HFF-Myc (cell line): ENCODE results near the gene DLX1.

Source experiments
- DNase-seq: peaks from one replicate; pipeline ENCODE4 v3.0.0-alpha.2; 2011; ENCODE audit warnings: low read depth; ENCODE audit errors: extremely low read depth
- H3K4me3 ChIP-seq: replicated peaks from 2 replicates; pipeline ENCODE4 v1.5.1; 2011; ENCODE audit warnings: low read depth, mild to moderate bottlenecking, control low read depth, low read length
- TF ChIP-seq, protein P1 (sequence below): IDR thresholded peaks from 2 replicates; pipeline ENCODE4 v1.5.1; 2012; ENCODE audit warnings: mild to moderate bottlenecking, low read depth, low read length, control low read depth; ENCODE audit errors: missing control alignments

DLX1 gene

DNA sequence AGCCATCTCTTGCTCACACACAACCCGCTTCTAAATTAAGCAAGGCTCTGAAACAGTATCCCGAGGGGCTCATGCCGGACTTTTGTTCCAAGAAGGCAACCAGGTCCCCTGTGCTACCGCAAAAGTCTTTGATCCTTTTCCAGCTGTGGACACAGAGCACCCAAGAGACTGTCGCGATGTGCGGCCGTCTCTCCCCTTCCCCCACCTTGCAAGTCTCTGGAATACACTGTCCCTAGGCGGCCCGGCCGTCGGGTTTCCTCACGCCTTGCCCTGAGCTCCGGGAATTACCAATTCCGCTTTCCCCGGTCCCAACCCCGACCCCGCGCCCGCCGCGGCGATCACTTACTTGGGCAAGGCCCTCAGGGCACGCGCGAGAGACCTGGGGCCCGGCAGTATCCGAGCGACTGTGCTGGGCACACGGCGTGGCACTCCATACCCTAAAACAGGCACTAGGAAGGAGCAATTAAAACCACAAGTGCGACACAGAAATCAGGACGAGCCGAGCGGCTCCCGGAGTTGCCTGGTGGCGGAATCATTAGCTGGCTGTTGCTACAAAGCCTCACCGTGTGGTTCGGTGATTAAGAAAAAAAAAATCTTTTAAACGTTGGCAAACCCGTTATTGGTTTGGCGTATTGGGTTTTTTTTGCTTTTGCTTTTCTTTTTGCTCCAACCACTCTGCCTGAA lies 2.2 kb upstream of the DLX1 start:
- no peak for DNase-seq
- H3K4me3 ChIP-seq: peak overlapping the region; percentile 11; the same call in 1 of the 2 replicates
- TF ChIP-seq, protein P1, sequence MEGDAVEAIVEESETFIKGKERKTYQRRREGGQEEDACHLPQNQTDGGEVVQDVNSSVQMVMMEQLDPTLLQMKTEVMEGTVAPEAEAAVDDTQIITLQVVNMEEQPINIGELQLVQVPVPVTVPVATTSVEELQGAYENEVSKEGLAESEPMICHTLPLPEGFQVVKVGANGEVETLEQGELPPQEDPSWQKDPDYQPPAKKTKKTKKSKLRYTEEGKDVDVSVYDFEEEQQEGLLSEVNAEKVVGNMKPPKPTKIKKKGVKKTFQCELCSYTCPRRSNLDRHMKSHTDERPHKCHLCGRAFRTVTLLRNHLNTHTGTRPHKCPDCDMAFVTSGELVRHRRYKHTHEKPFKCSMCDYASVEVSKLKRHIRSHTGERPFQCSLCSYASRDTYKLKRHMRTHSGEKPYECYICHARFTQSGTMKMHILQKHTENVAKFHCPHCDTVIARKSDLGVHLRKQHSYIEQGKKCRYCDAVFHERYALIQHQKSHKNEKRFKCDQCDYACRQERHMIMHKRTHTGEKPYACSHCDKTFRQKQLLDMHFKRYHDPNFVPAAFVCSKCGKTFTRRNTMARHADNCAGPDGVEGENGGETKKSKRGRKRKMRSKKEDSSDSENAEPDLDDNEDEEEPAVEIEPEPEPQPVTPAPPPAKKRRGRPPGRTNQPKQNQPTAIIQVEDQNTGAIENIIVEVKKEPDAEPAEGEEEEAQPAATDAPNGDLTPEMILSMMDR: no peak

DNA sequence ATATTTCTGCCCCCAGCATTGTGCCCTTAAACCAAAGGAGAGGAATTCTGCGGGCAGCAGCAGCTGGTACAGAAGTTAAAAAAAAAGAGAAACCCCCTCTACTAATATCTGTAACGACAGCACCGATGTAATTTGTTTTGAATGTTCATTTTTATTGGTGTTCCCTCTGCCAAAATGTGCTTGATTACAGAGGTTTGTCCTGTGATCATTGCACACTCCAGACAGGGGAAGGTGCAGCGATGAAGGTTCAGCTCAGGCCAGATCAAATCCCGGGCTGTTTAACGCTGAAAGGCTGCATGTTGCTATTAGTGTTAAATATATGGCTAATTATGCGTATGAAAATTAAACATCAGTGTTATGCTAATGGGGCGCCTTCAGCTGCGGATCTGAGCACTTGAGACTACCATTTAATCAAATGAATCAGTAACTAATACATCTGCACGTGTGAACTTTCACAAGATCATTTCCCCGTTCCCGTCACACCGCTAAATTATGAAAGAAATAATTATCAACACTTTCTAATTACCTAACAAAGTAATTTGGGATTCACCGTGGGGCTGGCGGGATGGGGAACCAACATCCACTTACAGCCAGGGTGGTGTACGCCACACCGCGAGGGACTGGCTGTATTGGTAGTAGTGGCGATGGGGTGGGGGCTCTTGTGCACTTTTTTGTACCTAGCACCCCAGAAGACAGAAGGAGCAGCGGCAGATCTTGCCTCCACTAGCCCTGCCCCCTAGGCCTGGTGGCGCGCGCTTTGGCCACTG lies 1.5 kb upstream of the DLX1 start:
- TF ChIP-seq, protein P1: no peak
- peak overlapping the region; percentile 63 for H3K4me3 ChIP-seq
- no peak for DNase-seq

DNA sequence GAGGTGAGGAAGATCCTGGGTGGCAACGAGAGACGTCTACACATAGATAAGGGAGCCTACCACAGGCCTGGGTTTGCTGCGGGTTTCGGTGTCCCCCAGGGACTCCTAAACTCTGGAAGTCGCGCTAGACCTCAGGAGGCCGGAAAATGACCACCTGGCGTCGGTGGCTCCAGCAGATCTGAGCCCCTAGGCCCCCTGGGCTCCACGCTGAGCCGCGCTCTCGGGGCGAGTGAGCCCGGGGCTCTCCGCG lies 987 bp upstream of the DLX1 start:
- TF ChIP-seq, protein P1: no peak
- DNase-seq: no peak
- peak overlapping the region; percentile 63 for H3K4me3 ChIP-seq

DNA sequence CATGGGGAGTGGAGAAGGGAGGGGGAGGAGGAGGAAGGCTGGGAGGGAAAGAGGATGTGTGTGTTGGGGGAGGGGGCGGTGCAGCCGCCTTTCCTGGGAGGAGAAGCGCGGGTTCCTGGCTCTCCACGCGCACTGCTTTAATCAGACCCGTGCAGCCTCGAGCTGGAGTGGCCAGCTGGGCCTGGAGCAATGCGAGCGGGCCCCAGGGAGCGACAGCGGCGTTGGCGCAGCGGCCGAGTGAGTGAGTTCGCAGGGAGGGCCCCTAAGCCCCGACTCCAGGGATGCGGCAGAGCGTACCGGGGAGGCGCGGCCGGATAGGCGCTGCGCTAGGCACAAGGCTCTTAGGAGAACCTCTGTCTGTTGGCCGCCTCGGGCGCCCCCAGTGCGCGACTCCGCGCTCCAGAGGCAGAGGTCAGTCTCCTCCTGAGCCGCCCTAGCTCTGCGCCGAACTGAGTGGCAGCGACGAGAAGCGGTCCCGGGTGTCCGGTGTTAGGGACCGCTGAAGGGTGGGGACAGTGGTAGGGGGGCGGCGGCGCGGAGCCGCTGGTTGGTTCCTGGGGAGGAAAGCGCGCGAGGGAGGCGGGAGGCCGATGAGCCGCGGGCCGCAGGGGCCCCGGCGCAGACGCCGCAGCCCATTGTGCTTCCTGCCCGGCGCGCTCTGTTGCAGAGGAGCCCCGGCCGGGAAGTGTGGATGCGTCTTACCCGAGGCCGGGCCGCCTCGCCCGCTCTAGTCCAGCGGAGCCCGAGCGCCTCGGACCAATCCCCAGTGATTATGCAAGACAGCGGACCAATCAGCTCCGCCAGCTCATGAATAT lies 455 bp upstream of the DLX1 start:
- peak; percentile 91 for DNase-seq
- TF ChIP-seq, protein P1: no peak
- peak overlapping the region; percentile 63 for H3K4me3 ChIP-seq

DNA sequence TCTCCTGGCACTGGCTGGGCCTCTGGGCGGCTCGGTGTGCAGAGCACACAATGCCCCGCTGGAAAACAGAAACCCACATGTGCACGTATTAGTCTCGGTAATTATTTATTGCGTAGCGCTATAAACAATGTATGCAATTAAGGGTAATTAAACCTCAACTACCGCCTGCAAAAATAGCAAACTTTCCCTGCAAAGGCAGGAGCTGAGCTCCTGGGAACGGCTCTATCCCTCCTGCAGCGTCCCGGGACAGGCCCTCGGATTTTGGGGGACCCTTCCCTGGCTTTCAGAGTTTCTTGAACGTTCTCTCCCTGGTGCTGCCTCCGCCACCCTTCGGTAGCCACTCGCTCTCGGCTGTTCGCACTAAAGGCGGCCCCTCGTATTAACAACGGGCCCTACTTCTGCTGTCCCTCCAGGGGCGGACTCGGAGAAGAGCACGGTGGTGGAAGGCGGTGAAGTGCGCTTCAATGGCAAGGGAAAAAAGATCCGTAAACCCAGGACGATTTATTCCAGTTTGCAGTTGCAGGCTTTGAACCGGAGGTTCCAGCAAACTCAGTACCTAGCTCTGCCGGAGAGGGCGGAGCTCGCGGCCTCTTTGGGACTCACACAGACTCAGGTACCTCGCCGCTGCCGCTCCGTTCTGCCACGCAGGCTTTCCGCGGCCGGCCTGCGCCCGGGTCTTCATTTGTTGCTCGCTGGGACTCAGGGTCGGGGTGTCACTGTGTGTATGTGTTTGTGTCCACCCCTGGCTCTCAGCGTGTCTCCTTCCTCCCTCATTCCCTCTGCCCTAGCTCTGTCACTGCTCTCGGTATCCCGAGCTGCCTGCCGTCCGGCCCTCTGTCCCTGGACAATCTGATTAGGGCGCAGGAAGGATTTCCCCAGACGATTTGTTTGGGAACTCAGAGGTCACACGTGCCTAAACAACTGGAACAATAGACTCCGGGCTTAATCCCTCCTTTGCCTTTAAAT lies 1.2 kb downstream of the DLX1 start:
- peak overlapping the region; percentile 63 for H3K4me3 ChIP-seq
- DNase-seq: no peak
- TF ChIP-seq, protein P1: no peak

DNA sequence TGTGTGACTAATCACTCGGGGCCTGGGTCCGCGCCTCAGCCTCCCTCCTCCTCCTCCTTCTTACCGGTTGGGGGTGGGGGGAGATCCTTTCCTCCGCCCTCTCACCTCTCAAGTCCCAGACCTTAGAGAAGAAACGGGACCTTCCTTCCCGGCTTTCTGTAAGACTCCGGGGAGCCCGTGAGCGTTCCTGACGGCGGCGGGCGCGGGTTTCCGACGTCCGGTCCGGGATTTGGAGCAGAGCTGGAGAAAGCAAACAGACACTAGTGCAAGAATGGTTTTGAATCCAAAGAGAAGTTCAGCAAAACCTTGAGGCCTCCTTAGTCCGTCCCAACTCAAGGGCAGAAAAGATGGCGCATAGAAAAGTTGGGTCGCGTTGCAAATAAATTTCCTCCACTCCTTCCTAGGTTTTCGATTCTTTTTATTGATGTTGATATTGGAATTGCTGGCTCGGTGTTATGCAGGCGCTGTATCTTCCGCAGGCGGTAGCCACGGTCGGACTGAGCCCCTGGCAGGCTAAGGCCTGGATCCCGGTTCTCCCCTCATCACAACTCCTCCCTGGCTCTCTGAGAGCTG lies 2.0 kb downstream of the DLX1 start:
- DNase-seq: no peak
- H3K4me3 ChIP-seq: peak overlapping the region; percentile 63
- TF ChIP-seq, protein P1: no peak
